ENCODE results near the gene MYNN. TPM values are rescaled to one million over a fixed set of nuclear protein-coding genes. Genes with fewer than 3 reads are reported as not detected.
"Not testable (repeated sequence)": the region's sequence is repeated elsewhere in the genome, so short reads cannot be mapped to it uniquely, and the experiment has no call there.

Gene MYNN
- total and polyA plus RNA-seq, 2 of the 13 experiments (the other 11 are each of a cell fraction or from before 2014, with no cell fraction given): 10.4 to 17.6 TPM

DNA sequence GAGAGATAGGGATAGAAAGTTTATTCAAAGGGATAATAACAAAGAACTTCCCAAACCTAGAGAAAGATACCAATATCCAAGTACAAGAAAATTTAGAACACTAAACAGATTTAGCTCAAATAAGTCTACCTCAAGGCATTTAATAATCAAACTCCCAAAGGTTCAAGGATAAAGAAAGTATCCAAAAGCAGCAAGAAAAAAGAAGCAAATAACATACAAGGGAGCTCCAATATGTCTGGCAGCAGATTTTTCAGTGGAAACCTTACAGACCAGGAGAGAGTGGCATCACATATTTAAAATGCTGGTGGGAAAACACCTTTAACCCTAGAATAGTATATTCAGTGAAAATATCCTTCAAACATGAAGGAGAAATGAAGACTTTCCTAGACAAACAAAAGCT lies 41.3 kb upstream of the MYNN start:
- H4K20me1 ChIP-seq (ENCODE audit: insufficient read depth, low read length); intact Hi-C loops (cut with micrococcal nuclease; ENCODE audit: unreplicated experiment); H3K4me1 ChIP-seq (ENCODE audit: insufficient read depth, low read length); H2AFZ ChIP-seq (ENCODE audit: low read length); BruUV-seq (replicated peaks); H3K36me3 ChIP-seq (replicated peaks in 1 of 2; ENCODE audit: control insufficient read depth in 1 of 2, insufficient read depth in 2 of 2, low read length in 2 of 2); H3K9ac ChIP-seq (ENCODE audit: insufficient read depth, low read depth, low read length); ATAC-seq; H3K9me3 ChIP-seq (ENCODE audit: low read length); H3K27me3 ChIP-seq (ENCODE audit: control insufficient read depth in 1 of 2, insufficient read depth in 2 of 2, low read length in 2 of 2); FAIRE-seq; H3K79me2 ChIP-seq (ENCODE audit: insufficient read depth, low read length); in situ Hi-C loops (cut with HindIII; ENCODE audit: extremely low pct_ligation_motif_present, low pct_unique_long_range_greater_than_20kb); POLR2A ChIA-PET; H3K4me3 ChIP-seq (replicated peaks in 1 of 3; ENCODE audit: insufficient read depth in 1 of 3, low read depth in 2 of 3, low read length in 3 of 3); H3K4me2 ChIP-seq (ENCODE audit: low read depth, low read length); DNase-seq (ENCODE audit: low spot score); H3K27ac ChIP-seq (ENCODE audit: extremely low read length, insufficient read depth, low read length); CTCF ChIA-PET (ENCODE audit: low intra/inter-chr PET ratio, low total read pairs): not testable (repeated sequence)

GRCh38 chr3:169739067-169739466 lies 34.1 kb upstream of the MYNN start:
- Histone ChIP-seq H3K27me3 (ENCODE audit: control insufficient read depth in 1 of 2, insufficient read depth in 2 of 2, low read length in 2 of 2) (no peaks in the 10 kb centered on the region), H3K4me3 (replicated peaks in 1 of 3; ENCODE audit: insufficient read depth in 1 of 3, low read depth in 2 of 3, low read length in 3 of 3) (no peak overlapping the region), H3K9ac (ENCODE audit: insufficient read depth, low read depth, low read length) (no peak overlapping the region), H4K20me1 (ENCODE audit: insufficient read depth, low read length) (no peaks in the 10 kb centered on the region), H3K4me2 (ENCODE audit: low read depth, low read length) (no peak overlapping the region), H2AFZ (ENCODE audit: low read length) (no peak overlapping the region), H3K27ac (ENCODE audit: extremely low read length, insufficient read depth, low read length) (no peak overlapping the region), H3K4me1 (ENCODE audit: insufficient read depth, low read length) (no peaks in the 10 kb centered on the region), H3K9me3 (ENCODE audit: low read length) (no peaks in the 10 kb centered on the region), H3K79me2 (ENCODE audit: insufficient read depth, low read length) (no peaks in the 10 kb centered on the region), H3K36me3 (replicated peaks in 1 of 2; ENCODE audit: control insufficient read depth in 1 of 2, insufficient read depth in 2 of 2, low read length in 2 of 2) (no peaks in the 10 kb centered on the region)
- BruUV-seq (replicated peaks): no TSS peak
- ChIA-PET POLR2A (no interaction called here), CTCF (ENCODE audit: low intra/inter-chr PET ratio, low total read pairs) (no interaction called here)
- in situ Hi-C loops (cut with HindIII; ENCODE audit: extremely low pct_ligation_motif_present, low pct_unique_long_range_greater_than_20kb) (no loop called here), intact Hi-C loops (cut with micrococcal nuclease; ENCODE audit: unreplicated experiment) (no loop called here)
- 45% methylated on average over 2 of the region's 2 CpGs for WGBS (ENCODE audit: low lambda C conversion rate)
- DNase-seq (ENCODE audit: low spot score) (no peak), FAIRE-seq (no peak), ATAC-seq (no peak)
- TF ChIP-seq CCAR2 (optimal IDR thresholded peaks at IDR 0.05; ENCODE audit: low read depth, low read length) (no peak), ZFYVE20 (CRISPR knock-in tag; IDR thresholded peaks at IDR 0.05; ENCODE audit: borderline replicate concordance, low read depth) (no peak), PBX2 (CRISPR knock-in tag; IDR thresholded peaks at IDR 0.05) (no peak), ZBED4 (CRISPR knock-in tag; IDR thresholded peaks at IDR 0.05; ENCODE audit: borderline replicate concordance) (no peak), PCBP2 (optimal IDR thresholded peaks at IDR 0.05; ENCODE audit: low read depth, low read length, poor library complexity, severe bottlenecking) (no peak), ZNF414 (CRISPR knock-in tag; IDR thresholded peaks at IDR 0.05) (no peak), MXD3 (CRISPR knock-in tag; IDR thresholded peaks at IDR 0.05) (no peak), REXO4 (CRISPR knock-in tag; IDR thresholded peaks at IDR 0.05; ENCODE audit: borderline replicate concordance) (no peak), ETV6 (CRISPR knock-in tag; conservative IDR thresholded peaks at IDR 0.05) (no peak), NCOA2 (CRISPR knock-in tag; IDR thresholded peaks at IDR 0.05) (no peak)
- TF ChIP-seq, protein P1, sequence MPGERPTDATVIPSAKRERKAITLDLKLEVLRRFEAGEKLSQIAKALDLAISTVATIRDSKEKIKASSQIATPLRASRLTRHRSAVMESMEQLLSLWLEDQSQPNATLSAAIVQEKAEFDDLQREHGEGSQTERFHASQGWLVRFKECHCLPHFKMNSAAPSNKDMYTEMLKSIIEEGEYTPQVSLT (CRISPR knock-in tag; IDR thresholded peaks at IDR 0.05; ENCODE audit: borderline replicate concordance, low read depth): no peak
- TF ChIP-seq, protein P2, sequence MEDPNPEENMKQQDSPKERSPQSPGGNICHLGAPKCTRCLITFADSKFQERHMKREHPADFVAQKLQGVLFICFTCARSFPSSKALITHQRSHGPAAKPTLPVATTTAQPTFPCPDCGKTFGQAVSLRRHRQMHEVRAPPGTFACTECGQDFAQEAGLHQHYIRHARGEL (CRISPR knock-in tag; IDR thresholded peaks at IDR 0.05): no peak
